Stimulated activated CD4-positive, alpha-beta T cell treated with anti-CD3 and anti-CD28 coated beads, Interleukin-1b, Interleukin-23, amount 100 ng/mL, for 24 hours (primary cell): Measurements from ENCODE around the gene LYPD1.

Source experiments
- DNase-seq, 4 experiments: peaks; one replicate each; pipeline ENCODE4 v3.0.0-alpha.2; 2020; ENCODE audit warnings: low read depth in 4 of 4, low spot score in 1 of 4

LYPD1 gene

DNA sequence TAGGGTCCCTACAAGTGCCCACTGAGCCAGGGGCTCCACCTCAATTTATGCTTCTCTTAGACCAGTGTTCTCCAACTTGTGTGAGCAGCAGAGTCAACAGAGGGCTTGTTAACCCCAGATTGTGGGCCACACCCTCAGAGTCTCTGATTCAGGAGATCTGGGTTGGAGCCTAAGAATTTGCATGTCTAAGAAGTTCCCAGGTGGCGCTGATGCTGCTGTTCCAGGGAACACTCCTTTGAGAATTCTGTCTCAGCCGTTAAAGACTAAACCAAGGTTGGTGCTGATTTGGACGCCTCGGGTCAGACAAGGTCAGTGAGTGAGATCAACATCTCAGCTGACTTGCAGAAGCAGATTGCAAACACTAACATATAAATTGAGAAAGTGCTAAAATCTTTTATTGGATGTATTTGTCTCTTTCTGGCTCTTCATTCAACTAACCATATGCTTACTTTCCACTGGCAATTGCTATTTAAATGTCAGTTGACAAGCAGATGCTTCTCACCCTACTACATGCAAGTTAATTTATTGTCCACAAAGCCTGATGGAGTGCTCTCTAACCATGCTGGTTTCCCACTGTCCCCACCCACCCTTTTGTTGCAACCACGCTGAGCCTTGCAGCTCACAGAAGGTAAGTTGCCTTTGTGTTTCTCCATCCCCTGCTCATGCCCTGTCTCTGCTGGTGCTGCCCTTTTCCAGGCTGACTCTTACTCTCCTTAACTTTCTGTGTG, 31.5 kb downstream of the LYPD1 start:
- DNase-seq = no peak

DNA sequence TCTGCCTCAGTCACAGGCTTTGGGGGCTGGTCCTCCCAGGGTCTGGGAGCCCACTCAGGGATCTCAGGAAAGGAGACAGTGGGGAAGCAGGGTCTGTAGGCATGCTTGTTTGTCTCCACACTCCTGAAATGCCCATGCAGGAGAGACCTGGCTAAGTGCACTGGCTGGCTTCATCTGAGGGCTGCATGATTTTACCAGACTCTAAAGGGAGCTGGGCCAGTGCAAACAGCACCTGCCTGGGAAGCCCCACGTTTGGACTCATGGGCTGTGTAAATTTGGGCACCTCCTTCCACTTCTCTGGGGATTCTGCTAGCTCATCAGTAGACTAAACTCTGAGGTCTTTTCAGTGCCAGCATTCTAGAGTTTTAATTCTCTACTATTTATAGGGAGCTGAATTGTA, 33.7 kb downstream of the LYPD1 start:
- DNase-seq = no peak

DNA sequence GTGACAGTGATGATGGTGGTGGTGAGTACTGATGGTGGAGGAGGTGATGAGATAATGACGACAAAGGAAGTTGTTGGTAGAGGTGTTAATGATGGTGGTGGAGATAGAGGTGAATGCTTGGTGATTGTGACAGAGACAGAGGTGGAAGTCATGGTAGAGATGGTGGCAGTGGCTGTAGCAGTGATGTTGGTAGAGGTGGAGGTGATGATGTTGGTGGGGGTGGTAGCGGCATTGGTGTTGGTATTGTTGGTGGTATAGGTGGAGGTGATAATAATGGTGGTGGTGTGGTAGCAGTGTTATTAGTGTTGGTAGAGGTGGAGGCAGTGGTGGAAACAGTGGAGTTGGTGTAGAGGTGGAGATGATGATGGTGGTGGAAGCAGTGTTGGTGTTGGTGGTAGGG, 36.4 kb downstream of the LYPD1 start:
- DNase-seq = no peak

DNA sequence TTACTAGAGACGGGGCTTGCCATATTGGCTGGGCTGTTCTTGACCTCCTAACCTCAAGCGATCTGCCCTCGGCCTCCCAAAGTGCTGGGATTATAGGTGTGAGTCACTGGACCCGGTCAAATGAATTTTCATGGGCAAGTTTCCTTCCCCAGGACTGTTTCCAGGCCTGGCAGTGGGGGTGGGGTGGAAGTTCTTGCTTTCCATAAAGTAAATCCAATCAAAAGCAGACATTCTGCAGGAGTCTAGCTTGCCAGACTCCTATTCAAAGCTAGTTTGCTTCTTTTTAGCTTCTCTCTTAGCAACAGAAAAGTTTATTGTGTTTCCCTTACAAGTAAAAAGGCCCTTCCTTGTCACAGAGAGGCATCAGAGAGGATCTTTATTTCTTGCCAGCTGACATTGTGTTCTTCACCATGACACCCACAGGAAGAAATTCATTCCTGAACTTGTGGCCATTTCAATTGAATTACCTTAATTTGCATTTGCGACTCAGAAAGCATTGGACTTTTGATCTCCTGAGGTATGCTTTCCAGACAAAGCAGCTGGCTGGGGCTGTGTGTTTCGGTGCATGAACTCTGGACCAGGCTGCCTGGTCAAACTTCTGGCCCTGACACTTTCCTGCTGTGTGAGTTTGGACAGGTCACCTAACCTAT, 37.9 kb downstream of the LYPD1 start:
- no peak for DNase-seq

DNA sequence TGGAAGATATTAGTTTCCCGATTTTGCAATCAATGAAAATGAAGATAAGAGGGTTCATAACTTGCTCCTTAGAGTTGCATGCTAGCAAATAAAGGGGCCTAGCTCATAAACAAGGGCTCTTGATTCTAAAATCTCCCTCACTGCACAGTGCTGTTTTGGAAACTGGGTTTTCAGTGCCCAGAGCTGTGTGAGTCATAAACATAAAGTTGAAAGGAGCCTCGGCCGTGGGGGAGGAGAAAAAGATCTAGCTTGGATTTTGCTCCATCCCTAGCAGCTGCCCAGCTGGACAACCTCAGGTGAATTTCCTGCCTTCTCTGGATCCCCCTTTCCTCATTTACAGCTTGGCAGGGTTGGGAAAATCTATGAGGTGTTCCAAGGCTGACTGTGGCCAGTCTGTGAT, 42.5 kb downstream of the LYPD1 start:
- no peak for DNase-seq

DNA sequence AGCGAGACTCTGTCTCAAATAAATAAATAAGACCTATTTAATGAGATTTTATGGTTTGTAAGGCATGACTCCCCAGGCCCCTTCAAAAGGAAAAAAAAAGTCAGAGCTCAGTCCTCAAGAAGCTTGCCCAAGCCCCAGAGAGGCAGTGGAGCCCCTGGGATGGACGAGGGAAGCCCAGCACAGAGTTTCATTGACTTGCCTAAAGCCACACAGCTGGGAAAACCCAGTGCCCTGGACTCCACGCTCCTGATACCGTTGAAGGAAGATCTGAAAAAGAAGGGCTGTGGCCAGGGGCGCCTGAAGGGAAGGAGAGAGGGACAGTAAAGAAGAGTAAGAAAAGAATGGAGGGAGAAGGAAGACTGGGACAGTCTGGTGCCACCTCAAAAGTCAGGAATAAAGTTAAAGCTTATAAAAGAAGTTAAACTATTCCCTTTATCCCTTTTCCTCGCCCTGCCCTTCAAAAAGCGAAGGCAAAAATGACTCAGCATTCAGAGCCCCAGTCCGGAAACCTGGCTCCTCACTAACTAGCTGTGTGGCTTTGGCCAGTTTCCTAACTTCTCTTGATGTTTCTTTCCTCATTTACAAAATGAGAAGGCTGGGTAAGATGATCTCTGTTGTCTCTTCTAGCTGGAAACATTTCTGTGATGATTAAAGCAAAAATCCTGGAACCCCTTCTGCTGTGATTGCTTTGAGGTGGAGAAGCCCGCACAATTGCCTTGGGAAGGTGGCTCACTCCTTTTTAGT, 46.7 kb downstream of the LYPD1 start:
- DNase-seq = no peak

DNA sequence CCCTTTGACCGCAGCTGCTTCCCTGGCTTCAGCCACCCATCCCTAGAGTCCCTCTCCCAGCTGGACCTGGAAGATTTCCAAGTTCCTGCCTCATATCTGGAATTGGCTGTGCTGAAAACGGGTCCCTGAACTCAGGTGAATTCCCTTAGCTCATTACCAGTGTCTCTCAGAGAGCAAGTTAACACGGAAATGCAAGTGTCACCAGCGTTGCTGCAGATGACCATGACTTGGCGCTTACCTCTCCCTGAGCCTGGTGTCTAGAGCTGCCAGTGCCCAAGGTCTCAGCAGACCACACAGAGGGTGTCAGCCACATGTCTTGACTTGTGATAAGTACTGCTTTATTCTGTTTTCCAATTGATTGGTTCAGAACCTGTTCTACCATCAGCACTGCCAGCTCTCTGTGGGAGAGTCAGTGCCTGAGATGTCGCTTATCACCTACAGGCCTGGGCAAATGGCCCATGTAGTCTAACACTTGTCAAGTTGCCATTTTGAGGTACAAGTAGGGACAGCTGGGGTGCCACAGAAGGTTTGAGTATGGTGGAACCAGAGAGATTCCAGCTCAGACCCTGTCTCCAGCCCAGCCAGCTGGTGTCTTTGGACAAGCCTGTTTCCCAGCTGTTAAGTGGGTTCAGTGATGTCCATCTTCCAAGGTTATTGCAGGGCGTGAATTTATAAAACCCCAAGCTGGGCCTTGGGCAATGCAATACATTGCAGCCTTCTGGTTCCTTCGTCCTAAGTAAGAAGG, 48.7 kb downstream of the LYPD1 start:
- no peak for DNase-seq

DNA sequence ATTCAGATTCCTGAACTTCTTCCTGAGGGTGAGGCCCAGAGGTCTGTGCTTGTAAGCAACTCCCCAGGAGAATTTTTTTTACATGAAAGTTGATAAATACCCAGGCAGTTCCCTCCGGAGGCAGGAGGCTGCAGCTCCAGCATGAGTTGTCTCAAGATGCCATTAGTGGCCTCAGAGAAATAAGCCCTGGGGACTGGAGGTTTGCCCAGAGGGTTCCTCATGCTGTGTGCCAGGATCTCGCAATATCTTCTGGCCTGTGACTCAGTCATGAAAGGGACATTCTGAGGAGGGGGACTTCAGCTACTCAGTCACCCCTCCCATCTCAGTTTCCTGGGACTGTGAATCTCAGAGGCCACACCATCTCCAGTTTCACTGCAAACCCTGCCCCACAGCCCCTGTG, 49.9 kb downstream of the LYPD1 start:
- DNase-seq = no peak

DNA sequence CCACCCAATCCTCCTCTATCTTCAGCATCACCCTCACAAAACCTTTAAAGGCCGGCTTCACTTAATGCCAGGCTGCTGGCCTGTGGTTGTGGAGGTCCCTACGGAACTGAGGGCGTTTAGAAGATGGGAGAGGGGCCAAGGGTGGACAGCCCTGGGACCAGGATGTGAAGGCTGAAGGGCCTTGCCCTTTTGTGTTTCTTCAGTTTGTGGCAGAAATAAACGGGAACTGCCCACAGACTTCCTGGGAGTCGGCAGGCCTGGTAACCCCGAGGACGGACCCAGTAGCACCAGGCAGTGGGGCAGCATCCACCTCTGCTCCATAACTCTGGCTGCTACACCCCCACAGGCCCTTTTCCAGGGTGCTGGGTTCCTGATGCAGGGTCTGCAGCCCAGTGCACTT, 51.3 kb downstream of the LYPD1 start:
- DNase-seq = no peak

DNA sequence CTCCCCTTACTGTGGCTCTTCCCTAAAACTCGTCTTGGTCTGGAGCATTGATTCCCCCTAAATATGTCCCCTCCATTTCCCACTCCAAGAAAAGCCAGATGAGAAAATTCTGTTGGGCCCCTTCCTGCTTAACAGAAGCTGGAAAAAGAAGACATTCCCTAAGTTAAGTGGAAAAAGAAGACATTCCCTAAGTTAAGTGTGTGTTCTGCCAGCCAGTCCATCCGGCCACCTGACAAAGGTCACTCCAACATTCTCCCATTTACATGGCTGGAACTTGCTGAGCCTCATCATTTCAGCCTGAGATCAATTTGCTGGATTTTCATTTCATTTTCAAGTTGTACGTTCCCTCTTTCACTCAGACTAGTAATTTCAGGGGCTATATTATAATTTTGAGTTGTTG, 52.0 kb downstream of the LYPD1 start:
- no peak for DNase-seq

DNA sequence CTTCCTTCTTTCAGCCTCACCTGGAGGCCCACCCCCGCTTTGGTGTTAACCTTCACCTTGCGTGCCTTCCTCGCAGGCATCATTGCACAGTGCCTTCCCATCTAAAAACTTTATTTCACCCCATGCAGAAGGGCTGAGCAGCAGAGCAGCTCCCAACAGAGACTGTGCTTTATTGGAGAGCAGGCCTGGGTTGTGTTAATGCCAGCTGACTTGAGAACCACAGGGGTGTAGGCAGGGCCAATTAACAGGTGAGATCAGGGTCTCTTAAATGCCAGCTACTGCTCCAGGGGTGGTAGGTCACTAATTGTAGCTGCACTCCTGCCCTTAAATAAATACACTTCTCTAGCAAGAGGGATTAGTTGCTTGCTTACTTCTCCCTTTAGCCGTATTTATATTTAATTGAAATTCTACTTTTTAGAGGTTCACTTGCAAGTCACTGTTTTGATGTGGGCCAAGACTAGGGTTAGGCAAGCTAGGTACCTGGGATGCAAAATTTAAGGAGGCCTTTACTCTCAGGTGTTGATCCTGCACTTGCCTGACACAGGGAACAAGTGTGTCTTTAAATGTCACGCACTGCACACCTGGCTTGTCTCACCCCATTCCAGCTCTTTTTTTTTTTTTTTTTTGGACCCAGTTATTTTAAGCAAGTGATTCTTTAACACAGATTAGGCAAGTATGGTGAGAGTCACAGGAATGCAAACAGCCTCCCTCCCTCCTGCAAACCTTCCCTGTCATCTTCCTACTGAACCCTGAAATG, 54.5 kb downstream of the LYPD1 start:
- no peak for DNase-seq

DNA sequence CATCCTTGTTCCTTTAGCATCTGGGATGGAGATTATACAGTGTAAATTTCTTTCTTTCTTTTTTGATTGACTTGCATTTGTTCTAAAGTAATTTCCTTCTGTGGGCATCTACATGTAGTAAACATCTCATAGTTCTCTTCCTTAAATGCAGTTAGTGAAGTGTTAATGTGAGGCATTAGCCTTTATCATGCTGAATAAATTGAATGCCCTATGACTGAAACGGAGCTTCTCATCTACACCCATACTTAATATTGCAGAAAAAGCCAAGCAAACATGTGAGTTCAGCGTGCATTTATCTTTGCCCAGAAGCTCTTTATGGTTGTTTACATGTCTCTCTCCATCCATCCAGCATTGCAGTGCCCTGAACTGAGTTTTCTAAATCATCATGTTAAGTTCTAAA, 58.3 kb downstream of the LYPD1 start:
- no peak for DNase-seq

DNA sequence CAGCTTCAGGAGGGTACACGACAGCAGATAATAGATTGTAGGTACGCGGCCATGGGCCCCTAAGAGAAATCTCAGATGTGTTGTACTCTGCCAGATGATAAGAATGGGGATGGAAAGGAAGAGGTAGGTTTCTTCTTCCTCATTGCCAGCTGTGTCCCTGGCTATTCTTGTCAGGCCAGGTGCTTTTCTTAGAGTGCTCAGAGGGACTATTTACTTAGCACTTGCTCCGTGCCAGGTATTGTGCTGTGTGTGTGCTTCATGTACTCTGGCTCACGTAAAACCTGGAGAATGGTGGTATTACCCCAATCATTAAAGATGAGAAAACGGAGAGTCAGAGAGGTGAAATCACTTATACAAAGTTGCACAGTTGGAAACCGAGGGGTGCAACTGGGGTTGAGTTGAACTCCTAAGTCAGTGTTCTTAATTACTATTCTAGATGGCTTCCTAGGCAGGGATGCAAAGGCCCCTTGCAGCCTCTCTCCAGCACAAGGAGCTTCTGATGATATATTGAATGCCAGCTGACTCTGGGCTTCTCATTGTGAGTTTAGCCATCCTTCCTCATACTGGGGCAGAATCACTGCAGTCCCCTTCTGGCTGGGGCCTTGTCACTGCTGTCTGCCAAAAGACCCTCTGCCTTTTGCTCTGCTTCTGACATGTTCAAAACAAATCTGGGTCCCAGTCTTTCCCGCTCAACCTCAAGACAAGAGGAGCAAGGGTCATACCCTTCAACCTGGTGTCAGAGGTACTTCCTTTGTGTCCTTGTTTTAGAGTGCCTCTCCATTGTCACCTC, 60.7 kb downstream of the LYPD1 start:
- DNase-seq = no peak

DNA sequence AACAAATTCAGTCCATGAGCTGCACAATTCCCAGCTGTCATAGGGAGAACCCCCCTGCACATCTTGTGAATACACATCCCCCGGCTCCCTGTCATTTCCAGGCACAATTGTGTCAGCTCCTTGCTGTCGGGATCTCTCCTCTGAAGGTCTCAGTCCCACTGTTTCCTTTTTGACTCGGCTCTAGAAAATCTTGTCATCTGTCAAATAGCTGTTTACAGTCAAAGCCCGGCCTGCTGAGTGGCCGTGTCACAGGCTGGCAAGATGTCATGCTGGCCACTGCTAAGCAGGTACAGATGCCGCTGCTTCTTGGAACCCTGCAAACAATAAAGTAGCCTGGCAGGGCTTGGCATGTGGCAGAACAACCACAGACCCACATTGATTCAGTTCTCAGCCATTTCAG, 61.7 kb downstream of the LYPD1 start:
- DNase-seq = no peak

DNA sequence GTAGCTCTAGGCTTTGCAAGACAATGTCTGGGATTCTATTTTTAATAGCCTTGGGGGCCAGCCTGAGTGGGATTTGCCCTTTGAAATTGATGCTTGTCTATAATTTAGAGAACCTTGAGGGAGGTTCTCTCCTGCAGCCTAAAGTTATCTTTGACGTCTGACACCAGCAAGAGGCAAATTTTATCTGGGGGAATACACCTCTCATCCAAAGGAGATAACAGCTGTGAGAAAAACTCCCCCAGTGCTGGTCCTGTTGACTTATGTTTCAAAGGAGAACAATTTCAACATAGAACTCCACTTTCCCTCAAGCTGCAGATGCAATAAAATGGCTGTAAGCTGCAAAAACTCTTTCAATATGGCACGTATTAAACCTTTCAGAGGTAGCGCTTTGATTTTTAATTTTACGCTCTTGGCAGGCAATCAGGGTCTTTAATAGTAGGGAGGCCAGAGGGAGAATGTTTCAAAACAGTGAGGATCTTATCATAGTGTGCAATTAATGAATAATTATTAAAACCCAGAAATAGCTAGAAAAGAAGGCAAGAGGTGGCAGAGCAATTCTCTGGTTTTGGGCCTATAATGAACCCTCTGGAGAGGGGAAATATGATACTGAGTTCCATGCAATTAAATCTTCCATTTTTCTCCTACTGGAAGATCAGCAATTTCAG, 62.4 kb downstream of the LYPD1 start:
- no peak for DNase-seq

DNA sequence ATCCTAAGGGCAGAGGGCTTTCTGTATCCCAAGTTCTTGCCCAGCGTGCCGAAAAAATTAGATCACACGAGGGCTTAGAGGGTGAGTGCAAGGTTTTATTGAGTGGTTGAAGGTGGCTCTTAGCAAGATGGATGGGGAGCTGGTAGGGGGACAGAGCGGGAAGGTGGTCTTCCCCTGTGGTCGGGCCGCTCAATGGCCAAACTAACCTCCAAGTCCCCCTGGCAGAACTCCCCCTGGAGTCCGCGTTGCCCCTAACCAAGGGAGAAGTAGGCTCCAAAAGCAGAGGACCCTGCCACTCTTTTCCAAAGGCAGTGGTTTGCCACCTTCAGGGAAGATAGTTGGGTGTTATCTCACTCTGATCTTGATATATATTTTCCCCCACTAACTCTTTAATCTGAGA, 63.4 kb downstream of the LYPD1 start:
- no peak for DNase-seq

DNA sequence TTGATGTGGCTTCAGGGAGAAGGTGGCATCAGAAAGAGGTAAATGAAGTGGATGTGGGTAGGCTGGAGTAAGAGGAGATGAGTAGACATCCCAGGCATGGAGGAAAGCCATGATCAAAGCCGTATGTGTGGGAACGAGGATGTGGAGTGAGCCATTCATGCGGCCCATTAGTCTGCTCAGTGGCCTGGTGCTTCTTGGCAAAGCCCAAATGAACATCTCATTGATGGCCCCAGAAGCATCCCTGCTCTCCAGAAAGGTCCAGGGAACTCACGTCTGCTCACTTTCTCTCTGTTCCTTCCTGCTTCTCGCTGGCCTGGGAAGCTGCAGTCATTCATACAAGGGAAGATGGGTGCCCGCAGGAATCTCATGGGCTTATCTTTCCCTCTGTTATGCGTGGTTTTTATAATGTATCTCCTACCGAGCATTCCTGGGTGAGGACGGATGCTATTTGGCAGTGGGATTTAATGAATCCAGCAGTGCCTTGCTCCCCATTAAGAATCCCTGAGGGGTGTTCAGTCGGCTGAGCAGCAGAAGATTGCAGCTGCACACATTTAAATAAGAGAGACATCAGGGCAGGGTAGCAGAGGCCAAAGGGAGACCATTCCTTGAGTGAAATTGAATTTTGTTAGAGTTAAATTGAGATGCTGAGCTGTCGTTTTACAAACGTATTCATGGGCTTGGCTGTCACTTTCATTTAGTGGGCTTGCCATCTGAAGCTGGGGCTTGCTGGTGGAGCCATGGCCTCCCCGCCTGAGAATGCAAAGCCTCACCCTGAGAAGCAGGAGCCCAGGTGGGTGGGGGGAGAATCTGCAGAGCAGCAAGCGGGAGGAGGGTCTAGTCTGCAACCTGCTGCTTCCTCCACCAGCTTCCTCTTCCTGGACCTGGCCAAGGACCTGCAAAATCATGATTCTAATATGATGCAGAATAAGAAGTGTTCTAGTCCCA, 64.5 kb downstream of the LYPD1 start:
- DNase-seq = no peak

DNA sequence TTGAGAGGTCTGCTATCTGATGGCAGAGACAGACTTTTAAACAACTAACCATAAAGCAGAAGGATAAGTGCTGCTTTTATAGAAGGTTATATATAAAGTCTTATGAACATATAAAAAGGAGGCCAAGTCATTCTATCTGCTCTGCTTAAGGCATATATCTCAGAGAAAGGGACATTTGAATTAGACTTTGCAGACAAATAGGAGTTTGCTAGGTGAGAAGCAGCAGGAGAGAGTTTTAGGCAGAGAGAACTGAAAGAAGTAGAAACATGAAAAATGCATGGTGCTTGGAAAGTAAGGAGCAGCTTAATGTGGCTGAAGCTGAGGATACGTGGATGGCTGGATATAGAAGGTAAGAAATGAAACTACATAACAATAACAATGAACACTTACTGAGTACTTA, 65.4 kb downstream of the LYPD1 start:
- DNase-seq = no peak

DNA sequence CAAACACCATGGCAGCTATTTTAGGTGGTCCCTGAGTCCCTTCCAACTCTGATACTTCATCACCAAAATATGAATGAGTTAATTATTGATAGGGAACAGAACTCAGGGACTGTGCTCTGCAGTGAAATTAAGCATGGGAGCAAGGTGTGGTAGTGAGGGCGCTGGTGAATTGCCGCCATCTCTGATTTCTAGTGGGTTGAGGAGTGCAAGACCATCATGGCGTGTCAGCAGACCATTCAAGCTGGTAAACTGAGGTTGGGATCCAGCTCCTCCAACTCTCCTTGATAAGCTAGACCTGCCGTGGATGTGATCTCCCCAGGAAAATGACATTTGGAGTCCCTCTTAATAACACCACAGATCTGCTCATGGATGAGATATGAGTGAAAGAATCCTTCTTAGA, 70.4 kb downstream of the LYPD1 start:
- no peak for DNase-seq
